Suprapubic skin (tissue), 4 donors: Measurements from ENCODE around the gene CCAR1. TPM values are rescaled to one million over a fixed set of nuclear protein-coding genes. Genes with fewer than 3 reads are reported as not detected.
"Not testable (repeated sequence)": the region's sequence is repeated elsewhere in the genome, so short reads cannot be mapped to it uniquely, and the experiment has no call there.

Experiments used
- DNase-seq, 2 donors: peaks; one replicate each; pipeline ENCODE4 v3.0.0-alpha.2; 2019; ENCODE audit warnings: low spot score in 2 of 2
- H3K27ac ChIP-seq: fragments of 200-600 bp; sonication (generic); one replicate; pipeline ENCODE4 v1.5.1; 2019
- H3K27me3 ChIP-seq: fragments of 200-600 bp; sonication (generic); one replicate; pipeline ENCODE4 v1.5.1; 2019
- H3K36me3 ChIP-seq: fragments of 200-600 bp; sonication (generic); one replicate; pipeline ENCODE4 v1.5.1; 2019
- H3K4me1 ChIP-seq: fragments of 200-600 bp; sonication (generic); one replicate; pipeline ENCODE4 v1.5.1; 2019
- H3K4me3 ChIP-seq: fragments of 200-600 bp; sonication (generic); one replicate; pipeline ENCODE4 v1.5.1; 2019; ENCODE audit warnings: mild to moderate bottlenecking
- H3K9me3 ChIP-seq: fragments of 200-600 bp; sonication (generic); one replicate; pipeline ENCODE4 v1.5.1; 2019
- CTCF ChIP-seq, 2 donors: fragments of 200-600 bp in 1 of 2; fragments of 450-650 bp in 1 of 2; sonication (generic) in 1 of 2; IDR thresholded peaks; one replicate each; pipeline ENCODE4 v1.5.1; 2016 to 2019; ENCODE audit warnings: antibody characterized with exemption in 2 of 2, mild to moderate bottlenecking in 1 of 2, moderate library complexity in 1 of 2
- EP300 ChIP-seq: sonication (generic); formaldehyde crosslinking; IDR thresholded peaks from one replicate; pipeline ENCODE4 v1.6.1; 2017; ENCODE audit warnings: antibody characterized with exemption
- POLR2A ChIP-seq, 2 donors: fragments of 450-650 bp; IDR thresholded peaks; one replicate each; pipeline ENCODE4 v1.6.1; 2017; ENCODE audit warnings: antibody characterized with exemption in 2 of 2, mild to moderate bottlenecking in 2 of 2, moderate library complexity in 2 of 2
- POLR2AphosphoS5 ChIP-seq, 3 donors: sonication (generic); formaldehyde crosslinking; IDR thresholded peaks; one replicate each; pipeline ENCODE4 v1.6.1; 2017; ENCODE audit warnings: antibody characterized with exemption in 3 of 3
- WGBS: methylation state at CpG from one replicate; pipeline ENCODE4 v1.1.5; 2018; 5-methylcytosine and 5-hydroxymethylcytosine counted together
- total RNA-seq, 4 donors: library from RNA; depleted of rRNA; stranded (reverse); fragments of >200 nt; gene quantifications; one replicate each; pipeline ENCODE4 v1.1.0, GENCODE V29; 2016

The CCAR1 gene
- total RNA-seq, 4 donors from 2014 or later, result 34.8 to 103 (median 43.8) TPM

- H3K27me3 ChIP-seq, result no peaks in the 10 kb centered on the region
- WGBS, result 95% methylated on average over 5 of the region's 5 CpGs
- H3K4me3 ChIP-seq, result no peak overlapping the region
- no peak for DNase-seq
- no peaks in the 10 kb centered on the region for H3K9me3 ChIP-seq
- no peaks in the 10 kb centered on the region for H3K4me1 ChIP-seq
- TF ChIP-seq CTCF (IDR thresholded peaks at IDR 0.05) (no peak), EP300 (no peak), POLR2AphosphoS5 (IDR thresholded peaks at IDR 0.05) (no peak), POLR2A (IDR thresholded peaks at IDR 0.05) (no peak)
- no peak overlapping the region for H3K27ac ChIP-seq
- H3K36me3 ChIP-seq, result peaks cover 90% of the 10 kb centered on the region
Measured at GRCh38 chr10:68759967-68760366, 38.9 kb downstream of the CCAR1 start.

GRCh38 chr10:68767407-68767806, 46.4 kb downstream of the CCAR1 start:
- not testable (repeated sequence) for H3K27ac ChIP-seq, H3K9me3 ChIP-seq, H3K4me3 ChIP-seq, H3K27me3 ChIP-seq, H3K4me1 ChIP-seq, DNase-seq
- 93% methylated on average over 7 of the region's 7 CpGs for WGBS
- peaks cover 95% of the 10 kb centered on the region for H3K36me3 ChIP-seq

GRCh38 chr10:68781613-68782574, 60.9 kb downstream of the CCAR1 start:
- 94% methylated on average over 6 of the region's 6 CpGs for WGBS
- H3K27ac ChIP-seq, result no peak overlapping the region
- H3K27me3 ChIP-seq, result no peaks in the 10 kb centered on the region
- no peak overlapping the region for H3K4me3 ChIP-seq
- TF ChIP-seq EP300 (no peak), POLR2A (IDR thresholded peaks at IDR 0.05) (no peak), CTCF (IDR thresholded peaks at IDR 0.05) (no peak), POLR2AphosphoS5 (IDR thresholded peaks at IDR 0.05) (no peak)
- no peaks in the 10 kb centered on the region for H3K9me3 ChIP-seq
- peaks cover 89% of the 10 kb centered on the region for H3K36me3 ChIP-seq
- DNase-seq, result no peak
- no peaks in the 10 kb centered on the region for H3K4me1 ChIP-seq

GRCh38 chr10:68784476-68784875, 63.4 kb downstream of the CCAR1 start:
- TF ChIP-seq CTCF (IDR thresholded peaks at IDR 0.05) (no peak), EP300 (no peak)
- Histone ChIP-seq H3K9me3 (no peaks in the 10 kb centered on the region), H3K27me3 (no peaks in the 10 kb centered on the region), H3K27ac (no peak overlapping the region), H3K4me1 (no peaks in the 10 kb centered on the region), H3K4me3 (no peak overlapping the region), H3K36me3 (peaks cover 91% of the 10 kb centered on the region)
- DNase-seq, result no peak
- WGBS, result 89% methylated on average over 7 of the region's 7 CpGs

- no peak for DNase-seq
- H3K27ac ChIP-seq, result no peak overlapping the region
- no peak for TF ChIP-seq POLR2AphosphoS5 (IDR thresholded peaks at IDR 0.05)
- no peak for TF ChIP-seq POLR2A (IDR thresholded peaks at IDR 0.05)
- TF ChIP-seq EP300, result no peak
- TF ChIP-seq CTCF (IDR thresholded peaks at IDR 0.05), result no peak
- peaks cover 86% of the 10 kb centered on the region for H3K36me3 ChIP-seq
- H3K27me3 ChIP-seq, result no peaks in the 10 kb centered on the region
- no peak overlapping the region for H3K4me3 ChIP-seq
- H3K4me1 ChIP-seq, result no peaks in the 10 kb centered on the region
- 92% methylated on average over 3 of the region's 3 CpGs for WGBS
- no peaks in the 10 kb centered on the region for H3K9me3 ChIP-seq
Measured at GRCh38 chr10:68787813-68788212, 66.8 kb downstream of the CCAR1 start.
